Smooth muscle cell (in vitro differentiated cells): ENCODE data around the gene ABHD11. TPM values are rescaled to one million over a fixed set of nuclear protein-coding genes. Genes with fewer than 3 reads are reported as not detected.

ENCODE experiments used
- DNase-seq: peaks from one replicate; lab custom pipeline; 2025; ENCODE audit not compliant: unreplicated experiment; lab: John Stamatoyannopoulos, UW
- H2AFZ ChIP-seq: fragments of 200-600 bp; sonication (generic); 2 replicates; pipeline ENCODE4 v1.6.0; 2016; ENCODE audit warnings: antibody characterized with exemption, low read depth, mild to moderate bottlenecking
- H3F3A ChIP-seq: fragments of 200-600 bp; sonication (generic); 2 replicates; pipeline ENCODE4 v1.6.0; 2017; ENCODE audit warnings: antibody characterized with exemption, low read depth
- H3K27ac ChIP-seq: fragments of 200-600 bp; sonication (generic); 2 replicates; pipeline ENCODE4 v1.5.1; 2016; ENCODE audit warnings: low read depth, mild to moderate bottlenecking
- H3K27me3 ChIP-seq: fragments of 200-600 bp; sonication (generic); 2 replicates; pipeline ENCODE4 v1.6.1; 2016; ENCODE audit warnings: low read depth, mild to moderate bottlenecking
- H3K36me3 ChIP-seq: fragments of 200-600 bp; sonication (generic); 2 replicates; pipeline ENCODE4 v1.5.1; 2016; ENCODE audit warnings: low read depth
- H3K4me1 ChIP-seq: fragments of 200-600 bp; sonication (generic); 2 replicates; pipeline ENCODE4 v1.5.1; 2016; ENCODE audit warnings: low read depth
- H3K4me2 ChIP-seq: fragments of 200-600 bp; sonication (generic); 2 replicates; pipeline ENCODE4 v1.6.0; 2016; ENCODE audit warnings: mild to moderate bottlenecking
- H3K4me3 ChIP-seq: fragments of 200-600 bp; sonication (generic); 2 replicates; pipeline ENCODE4 v1.5.1; 2016; ENCODE audit warnings: mild to moderate bottlenecking
- H3K79me2 ChIP-seq: fragments of 200-600 bp; sonication (generic); 2 replicates; pipeline ENCODE4 v1.6.0; 2016; ENCODE audit warnings: low read depth, mild to moderate bottlenecking
- H3K9ac ChIP-seq: fragments of 200-600 bp; sonication (generic); 2 replicates; pipeline ENCODE4 v1.6.0; 2016; ENCODE audit warnings: low read depth
- H3K9me3 ChIP-seq: fragments of 200-600 bp; sonication (generic); replicated peaks from 2 replicates; pipeline ENCODE4 v1.5.1; 2016; ENCODE audit warnings: low read depth
- H4K20me1 ChIP-seq: fragments of 200-600 bp; sonication (generic); 2 replicates; pipeline ENCODE4 v1.6.0; 2016; ENCODE audit warnings: low read depth
- WGBS: methylation state at CpG from one replicate; pipeline ENCODE4 v1.1.7; 2016; ENCODE audit warnings: low lambda C conversion rate; 5-methylcytosine and 5-hydroxymethylcytosine counted together
- polyA plus RNA-seq: library from polyadenylated mRNA; unstranded; fragments of >200 nt; fragmentation: Nextera tagmentation; extraction: Ambion mirVana; gene quantifications from 2 replicates; pipeline ENCODE4 v1.2.1, GENCODE V29; 2016
- total RNA-seq: library from RNA; depleted of rRNA; stranded (reverse); fragments of >200 nt; gene quantifications from 2 replicates; pipeline ENCODE4 v1.2.3, GENCODE V29; 2014
- TF ChIP-seq, protein P1 (sequence below): fragments of 200-600 bp; sonication (generic); IDR thresholded peaks from 2 replicates; pipeline ENCODE4 v1.5.1; 2017; ENCODE audit warnings: borderline replicate concordance, mild to moderate bottlenecking, antibody characterized with exemption; ENCODE audit not compliant: insufficient read depth, poor library complexity, severe bottlenecking

ABHD11 gene
- total and polyA plus RNA-seq, 2 experiments from 2014 or later = 14.1 to 16.5 TPM

DNA sequence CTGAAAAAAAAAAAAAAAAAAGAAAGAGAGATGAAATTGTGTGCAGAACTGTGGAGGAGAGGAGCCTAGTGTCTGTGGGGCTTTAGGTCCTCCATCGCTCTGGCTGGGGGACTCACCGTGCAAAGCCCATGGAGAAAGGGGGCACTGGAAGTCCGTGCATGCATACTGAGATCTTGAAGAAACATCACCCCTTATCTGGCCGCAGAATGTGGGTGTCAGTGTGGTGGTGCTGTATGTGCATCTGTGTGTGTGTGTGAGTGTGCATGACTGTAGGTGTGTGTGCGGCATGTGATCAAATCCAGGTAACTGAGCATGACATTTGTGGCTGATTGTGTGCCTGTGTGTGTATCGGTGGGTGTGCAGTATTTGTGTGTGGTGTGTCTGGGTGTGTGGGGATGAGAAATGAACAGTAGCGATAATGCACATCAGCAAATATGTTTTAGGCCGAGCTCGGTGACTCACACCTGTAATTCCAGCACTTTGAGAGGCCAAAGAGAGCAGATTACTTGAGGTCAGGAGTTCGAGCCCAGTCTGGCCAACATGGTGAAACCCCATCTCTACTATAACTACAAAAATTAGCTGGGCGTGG lies 40.3 kb upstream of the ABHD11 start:
- no peak overlapping the region for H3K27ac ChIP-seq
- DNase-seq = no peak
- no peak overlapping the region for H3K9ac ChIP-seq
- no peak overlapping the region for H2AFZ ChIP-seq
- no peaks in the 10 kb centered on the region for H3K27me3 ChIP-seq
- TF ChIP-seq, protein P1, sequence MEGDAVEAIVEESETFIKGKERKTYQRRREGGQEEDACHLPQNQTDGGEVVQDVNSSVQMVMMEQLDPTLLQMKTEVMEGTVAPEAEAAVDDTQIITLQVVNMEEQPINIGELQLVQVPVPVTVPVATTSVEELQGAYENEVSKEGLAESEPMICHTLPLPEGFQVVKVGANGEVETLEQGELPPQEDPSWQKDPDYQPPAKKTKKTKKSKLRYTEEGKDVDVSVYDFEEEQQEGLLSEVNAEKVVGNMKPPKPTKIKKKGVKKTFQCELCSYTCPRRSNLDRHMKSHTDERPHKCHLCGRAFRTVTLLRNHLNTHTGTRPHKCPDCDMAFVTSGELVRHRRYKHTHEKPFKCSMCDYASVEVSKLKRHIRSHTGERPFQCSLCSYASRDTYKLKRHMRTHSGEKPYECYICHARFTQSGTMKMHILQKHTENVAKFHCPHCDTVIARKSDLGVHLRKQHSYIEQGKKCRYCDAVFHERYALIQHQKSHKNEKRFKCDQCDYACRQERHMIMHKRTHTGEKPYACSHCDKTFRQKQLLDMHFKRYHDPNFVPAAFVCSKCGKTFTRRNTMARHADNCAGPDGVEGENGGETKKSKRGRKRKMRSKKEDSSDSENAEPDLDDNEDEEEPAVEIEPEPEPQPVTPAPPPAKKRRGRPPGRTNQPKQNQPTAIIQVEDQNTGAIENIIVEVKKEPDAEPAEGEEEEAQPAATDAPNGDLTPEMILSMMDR = no peak
- no peaks in the 10 kb centered on the region for H3K4me1 ChIP-seq
- H3K36me3 ChIP-seq = no peaks in the 10 kb centered on the region
- no peak overlapping the region for H3K4me2 ChIP-seq
- H3F3A ChIP-seq = no peaks in the 10 kb centered on the region
- no peak overlapping the region for H3K4me3 ChIP-seq
- H4K20me1 ChIP-seq = no peaks in the 10 kb centered on the region
- 96% methylated on average over 11 of the region's 11 CpGs for WGBS
- no peaks in the 10 kb centered on the region for H3K9me3 ChIP-seq
- no peaks in the 10 kb centered on the region for H3K79me2 ChIP-seq

DNA sequence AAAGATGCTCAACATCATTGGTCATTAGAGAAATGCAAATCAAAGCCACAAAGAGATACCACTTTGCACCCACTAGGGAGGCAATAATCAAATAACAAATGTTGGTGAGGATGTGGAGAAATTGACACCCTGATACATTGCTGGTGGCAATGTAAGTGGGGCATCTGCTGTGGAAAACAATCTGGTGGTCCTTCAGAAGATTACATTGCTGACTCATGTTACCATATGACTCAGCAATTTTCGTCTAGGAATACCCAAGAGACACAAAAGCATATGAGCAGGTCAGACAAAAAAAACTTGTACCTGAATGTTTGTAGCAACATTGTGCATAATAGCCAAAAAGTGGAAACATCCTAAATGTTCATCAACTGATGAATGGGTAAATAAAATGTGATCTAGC lies 36.3 kb upstream of the ABHD11 start:
- WGBS = 27% methylated on average over 1 of the region's 1 CpG
- Histone ChIP-seq H3K4me2 (no peak overlapping the region), H3K4me3 (no peak overlapping the region), H4K20me1 (no peaks in the 10 kb centered on the region), H3F3A (no peaks in the 10 kb centered on the region), H3K9me3 (no peaks in the 10 kb centered on the region), H3K27ac (no peak overlapping the region), H2AFZ (no peak overlapping the region), H3K36me3 (no peaks in the 10 kb centered on the region), H3K9ac (no peak overlapping the region), H3K27me3 (peaks cover 24% of the 10 kb centered on the region), H3K4me1 (no peaks in the 10 kb centered on the region), H3K79me2 (no peaks in the 10 kb centered on the region)
- TF ChIP-seq, protein P1 = no peak
- DNase-seq = no peak

DNA sequence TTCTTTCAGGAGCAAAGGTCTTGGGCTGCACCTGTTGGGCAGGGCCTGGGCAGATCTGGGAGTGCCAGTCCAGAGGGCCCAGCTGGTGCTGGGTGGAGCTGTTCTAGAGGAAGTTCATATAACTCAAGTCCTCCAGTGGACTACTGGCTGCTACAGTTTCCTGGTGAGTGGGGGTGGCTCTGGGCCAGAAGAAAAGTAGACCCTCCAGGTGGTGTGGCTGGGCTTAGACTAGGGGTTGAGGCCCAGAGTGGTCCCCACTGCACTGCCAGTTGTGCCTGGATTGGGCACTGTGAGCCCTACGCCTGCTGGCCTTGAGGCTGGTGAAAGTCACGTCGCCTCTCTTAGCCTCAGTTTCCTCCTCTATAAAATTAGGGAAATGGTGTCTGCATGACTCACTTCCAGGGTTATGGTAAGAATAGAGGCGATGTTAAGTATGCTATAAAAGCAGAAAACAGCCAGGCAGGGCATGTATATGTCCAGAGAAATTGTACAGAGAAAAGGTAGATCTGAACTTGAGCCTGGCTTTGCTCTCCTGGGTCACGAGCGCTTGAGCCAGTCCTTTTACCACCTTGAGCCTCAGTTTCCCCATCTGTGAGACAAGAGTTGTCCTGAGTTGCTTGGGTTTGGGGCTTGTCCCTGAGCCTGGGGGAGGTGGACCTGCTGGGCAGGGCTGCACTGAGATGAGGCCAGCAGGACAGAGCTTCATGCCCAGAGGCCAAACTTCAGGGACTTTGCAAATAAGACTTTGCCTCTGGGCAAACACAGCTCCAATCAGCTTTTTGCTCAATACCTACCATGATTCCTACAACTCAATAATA lies 35.3 kb upstream of the ABHD11 start:
- Histone ChIP-seq H3K79me2 (no peaks in the 10 kb centered on the region), H3F3A (no peaks in the 10 kb centered on the region), H3K4me1 (no peaks in the 10 kb centered on the region), H3K27ac (no peak overlapping the region), H3K36me3 (no peaks in the 10 kb centered on the region), H2AFZ (no peak overlapping the region), H3K4me2 (no peak overlapping the region), H3K9ac (no peak overlapping the region), H3K4me3 (no peak overlapping the region), H3K27me3 (peaks cover 34% of the 10 kb centered on the region), H4K20me1 (no peaks in the 10 kb centered on the region), H3K9me3 (no peaks in the 10 kb centered on the region)
- WGBS = 78% methylated on average over 6 of the region's 6 CpGs
- TF ChIP-seq, protein P1 = no peak
- DNase-seq = no peak
